Urothelium cell line (cell line): ENCODE data around the gene AGXT.
A peak's percentile ranks its signal among the peaks of the same experiment; 100 is the strongest.

ENCODE experiments used
- DNase-seq: peaks from one replicate; pipeline ENCODE4 v3.0.0; 2011; ENCODE audit warnings: low spot score, mixed read lengths
- FAIRE-seq: peaks from 2 replicates; lab custom pipeline; 2011; peaks lifted over from hg19 to GRCh38; lab: Jason Lieb, UNC

Gene AGXT

DNA sequence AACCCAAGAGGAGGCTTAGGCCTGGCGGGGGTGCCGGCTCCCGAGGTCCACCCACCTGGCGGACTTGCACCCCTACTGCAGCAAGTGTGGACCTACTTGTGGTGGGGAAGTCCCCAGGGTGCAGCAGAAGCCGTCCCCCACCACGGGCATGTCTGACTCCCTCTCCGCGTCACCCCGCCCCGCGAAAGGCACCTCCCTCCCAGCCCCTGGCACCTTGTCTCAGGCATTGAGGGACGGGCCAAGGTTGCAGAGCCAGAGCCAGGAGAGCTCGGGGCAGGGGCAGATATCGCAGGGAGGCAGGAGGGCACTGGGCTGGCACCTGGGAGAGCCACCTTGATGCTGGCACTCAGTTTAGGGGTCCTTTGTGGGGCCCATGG lies 56.6 kb downstream of the AGXT start:
- DNase-seq (no peak), FAIRE-seq (no peak)

DNA sequence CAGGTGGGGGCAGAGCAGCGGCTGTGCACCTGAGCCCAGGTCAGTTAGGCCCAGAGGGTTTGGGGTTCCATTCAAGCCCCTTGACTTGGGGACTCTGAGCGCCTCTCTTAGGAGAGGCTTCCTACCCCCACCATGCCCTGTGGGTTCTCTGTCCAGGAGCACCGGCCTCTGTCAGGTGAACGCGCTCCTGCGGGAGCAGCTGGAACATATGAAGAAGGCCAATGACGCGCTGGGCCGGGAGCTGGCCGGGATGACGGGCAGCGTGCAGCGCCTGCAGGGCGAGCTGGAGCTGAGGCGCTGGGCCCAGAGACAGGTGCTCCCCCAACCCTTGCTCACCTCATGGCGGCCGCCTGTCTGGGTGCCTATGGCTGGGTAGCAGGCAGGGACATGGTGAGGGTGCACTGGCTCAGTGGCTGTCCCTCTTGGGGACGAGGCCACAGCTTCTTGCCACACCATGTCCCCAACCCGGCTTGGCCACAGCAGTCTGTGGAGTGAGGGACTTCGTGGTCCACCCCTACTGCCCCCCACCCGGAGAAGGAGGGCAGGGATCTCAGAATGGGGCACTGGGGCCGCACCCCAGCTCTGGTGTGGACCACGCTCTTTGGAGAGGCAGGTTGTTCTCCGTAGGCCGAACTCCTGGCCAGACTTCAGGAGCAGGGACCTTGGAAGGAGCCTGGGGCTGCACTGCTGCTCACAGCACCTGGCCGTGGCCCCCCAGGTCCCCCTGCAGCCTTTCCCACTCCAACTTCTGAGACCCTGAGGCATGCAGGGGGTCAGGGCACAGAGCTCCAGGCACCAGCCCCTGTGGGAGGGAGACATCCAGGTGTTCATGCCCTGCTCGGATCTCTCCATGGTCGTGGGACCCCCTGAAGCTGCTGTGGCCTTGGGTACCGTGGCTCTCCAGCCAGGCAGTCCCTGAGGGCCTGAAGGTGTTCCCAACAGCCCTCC lies 57.2 kb downstream of the AGXT start:
- FAIRE-seq (no peak), DNase-seq (no peak)

DNA sequence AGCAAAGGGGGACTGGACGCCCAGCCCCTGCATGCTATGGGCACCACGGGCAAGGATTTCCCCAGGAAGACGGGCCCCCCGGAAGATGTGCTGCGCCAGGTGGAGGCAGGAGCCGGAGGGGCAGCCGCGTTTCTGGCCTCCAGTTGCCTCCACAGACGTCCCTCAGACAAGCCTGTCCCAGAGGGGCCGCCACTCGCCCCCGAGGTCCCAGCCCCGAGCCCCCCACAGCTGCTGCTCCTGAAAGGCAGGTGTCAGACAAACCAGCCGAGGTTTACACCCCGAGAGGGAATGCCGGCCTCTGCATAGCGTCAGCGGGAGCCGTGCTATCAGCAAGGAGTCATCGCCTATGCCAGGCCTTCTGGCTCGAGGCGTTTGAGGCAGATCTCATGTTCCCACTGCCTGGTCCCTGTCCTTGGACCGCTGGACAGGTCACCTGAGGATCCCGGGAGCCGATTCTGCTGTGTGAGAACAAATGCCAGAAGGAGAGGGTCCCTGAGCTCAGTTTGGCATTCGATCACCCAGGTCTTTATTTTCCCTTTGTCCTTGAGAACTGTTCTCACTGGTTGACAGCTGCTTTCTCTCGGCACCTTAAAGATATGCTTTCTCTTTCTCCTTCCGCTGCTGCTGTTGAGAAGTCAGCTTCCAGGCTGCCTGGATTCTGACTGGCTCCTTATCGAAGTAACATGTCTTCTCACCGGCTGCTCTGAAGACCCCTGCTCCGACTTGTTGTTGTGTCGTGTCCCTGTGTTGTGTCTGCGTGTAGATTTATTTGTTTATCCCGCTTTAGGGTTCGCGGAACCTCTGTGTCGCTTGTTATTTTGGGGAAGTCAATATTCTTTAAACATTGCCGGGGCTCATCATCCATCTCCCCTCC lies 58.1 kb downstream of the AGXT start:
- FAIRE-seq (no peak), DNase-seq (no peak)

DNA sequence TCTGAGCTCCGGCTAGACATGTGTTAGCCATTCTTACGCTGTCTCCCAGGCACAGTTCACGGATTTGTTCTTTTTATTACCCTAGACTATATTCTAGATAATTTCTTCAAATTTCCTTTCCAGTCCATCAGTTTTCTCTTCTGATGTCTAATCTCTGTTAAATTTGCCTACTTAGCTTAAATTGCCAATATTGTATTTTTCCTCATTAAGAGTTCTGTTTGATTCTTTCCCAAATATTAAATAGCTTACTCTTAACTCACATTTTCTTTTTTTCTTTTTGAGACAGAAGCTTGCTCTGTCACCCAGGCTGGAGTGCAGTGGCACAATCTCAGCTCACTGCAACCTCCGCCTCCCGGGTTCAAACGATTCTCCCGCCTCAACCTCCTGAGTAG lies 58.8 kb downstream of the AGXT start:
- DNase-seq (no peak), FAIRE-seq (no peak)

GRCh38 chr2:240928476-240929363 lies 60.1 kb downstream of the AGXT start:
- DNase-seq (no peak), FAIRE-seq (peak; percentile 27)

DNA sequence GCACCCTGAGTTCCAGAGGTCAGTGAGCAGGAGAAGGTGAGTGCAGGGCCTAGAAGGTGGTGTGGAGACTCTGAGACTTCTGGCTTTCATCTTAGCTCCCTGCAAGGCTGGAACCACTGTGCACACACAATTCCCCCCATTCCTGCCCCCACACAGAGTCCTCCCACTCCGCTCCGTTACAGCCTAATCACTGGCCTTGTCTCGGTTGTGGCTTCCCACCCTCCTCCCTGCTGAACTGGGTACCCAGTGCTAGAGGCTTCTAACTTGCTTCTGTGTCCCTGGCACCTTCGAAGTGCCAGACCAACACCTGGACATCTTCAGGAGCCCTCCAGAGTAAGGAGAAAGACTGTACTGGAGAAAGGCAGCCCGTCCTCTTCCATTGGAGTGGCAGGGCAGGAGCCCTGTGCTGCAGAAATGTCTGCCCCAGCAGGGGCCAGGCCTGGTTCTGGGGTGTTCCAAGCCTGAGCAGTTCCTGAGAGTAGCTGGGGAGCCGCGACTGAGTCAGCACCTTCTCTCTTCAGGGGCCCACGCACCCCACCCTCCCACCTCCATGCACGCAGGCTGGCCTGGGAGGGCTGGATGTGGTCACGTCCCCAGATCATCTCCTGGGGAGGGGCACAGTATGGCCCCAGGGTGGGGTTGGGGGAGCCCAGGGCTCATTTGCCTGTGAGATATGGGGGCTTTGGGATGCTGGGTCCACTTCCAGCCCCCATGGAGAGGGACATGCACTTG lies 60.9 kb downstream of the AGXT start:
- DNase-seq (no peak), FAIRE-seq (no peak)
